Measurements from ENCODE around the gene DCAF8. TPM values are rescaled to one million over a fixed set of nuclear protein-coding genes. Genes with fewer than 3 reads are reported as not detected.

Gene DCAF8
- total RNA-seq, 4 donors from 2014 or later = 103 to 198 (median 154) TPM

- TF ChIP-seq CTCF (IDR thresholded peaks at IDR 0.05; ENCODE audit: low read depth) = no peak
Measured at GRCh38 chr1:160260406-160261382, 1.7 kb downstream of the DCAF8 start.

- TF ChIP-seq CTCF (IDR thresholded peaks at IDR 0.05; ENCODE audit: low read depth) = no peak
Measured at GRCh38 chr1:160258177-160258798, 4.1 kb downstream of the DCAF8 start.

GRCh38 chr1:160257411-160258015 is 4.8 kb downstream of the DCAF8 start:
- no peak for TF ChIP-seq CTCF (IDR thresholded peaks at IDR 0.05; ENCODE audit: low read depth)

- TF ChIP-seq CTCF (IDR thresholded peaks at IDR 0.05; ENCODE audit: low read depth) = no peak
Measured at GRCh38 chr1:160256396-160257046, 5.8 kb downstream of the DCAF8 start.

GRCh38 chr1:160255781-160256300 is 6.5 kb downstream of the DCAF8 start:
- TF ChIP-seq CTCF (IDR thresholded peaks at IDR 0.05; ENCODE audit: low read depth) = no peak

GRCh38 chr1:160251687-160252526 is 10.4 kb downstream of the DCAF8 start:
- no peak for TF ChIP-seq CTCF (IDR thresholded peaks at IDR 0.05; ENCODE audit: low read depth)

Measured in subcutaneous adipose tissue (tissue), 4 donors.